Liver (tissue), 9 donors: ENCODE results near the gene SYCN. TPM values are rescaled to one million over a fixed set of nuclear protein-coding genes. Genes with fewer than 3 reads are reported as not detected.

Experiments used
- DNase-seq: peaks from one replicate; pipeline ENCODE4 v3.0.0-alpha.2; 2017; ENCODE audit warnings: low spot score
- H3K27ac ChIP-seq, 2 donors: one replicate each; pipeline ENCODE4 v1.7.0; 2013; ENCODE audit warnings: inconsistent platforms in 2 of 2, low read length in 2 of 2, control low read depth in 1 of 2, low read depth in 1 of 2, mild to moderate bottlenecking in 1 of 2
- H3K27me3 ChIP-seq, 4 donors: one replicate each; pipeline versions ENCODE4 v1.6.1 to v1.7.0; 2013; ENCODE audit warnings: low read length in 3 of 4, inconsistent platforms in 1 of 4, mild to moderate bottlenecking in 1 of 4, moderate library complexity in 1 of 4; ENCODE audit not compliant: control insufficient read depth in 4 of 4, insufficient read depth in 4 of 4
- H3K36me3 ChIP-seq, 4 donors: one replicate each; pipeline versions ENCODE4 v1.6.1 to v1.7.0; 2013; ENCODE audit warnings: low read length in 3 of 4, mild to moderate bottlenecking in 3 of 4, low read depth in 1 of 4, moderate library complexity in 1 of 4; ENCODE audit not compliant: control insufficient read depth in 4 of 4, insufficient read depth in 3 of 4
- H3K4me1 ChIP-seq, 4 donors: one replicate each; pipeline versions ENCODE4 v1.6.1 to v1.7.0; 2013; ENCODE audit warnings: low read length in 3 of 4, mild to moderate bottlenecking in 3 of 4, moderate library complexity in 1 of 4; ENCODE audit not compliant: control insufficient read depth in 4 of 4, insufficient read depth in 4 of 4
- H3K4me3 ChIP-seq, 3 donors: one replicate each; pipeline versions ENCODE4 v1.6.1 to v1.7.0; 2013; ENCODE audit warnings: low read length in 3 of 3, control low read depth in 1 of 3, low read depth in 1 of 3, mild to moderate bottlenecking in 1 of 3
- H3K9ac ChIP-seq, 2 donors: one replicate each; pipeline ENCODE4 v1.7.0; 2013; ENCODE audit warnings: low read length in 2 of 2, mild to moderate bottlenecking in 2 of 2, moderate library complexity in 2 of 2, control low read depth in 1 of 2, low read depth in 1 of 2
- H3K9me3 ChIP-seq, 4 donors: one replicate each; pipeline versions ENCODE4 v1.6.1 to v1.7.0; 2013; ENCODE audit warnings: low read length in 3 of 4; ENCODE audit not compliant: control insufficient read depth in 4 of 4
- EGR1 ChIP-seq, 2 donors: IDR thresholded peaks; 2 replicates each; pipeline ENCODE4 v1.6.1; 2016 to 2018; ENCODE audit warnings: antibody characterized with exemption in 2 of 2, low read depth in 2 of 2
- FOXA1 ChIP-seq: IDR thresholded peaks from 2 replicates; pipeline ENCODE4 v1.6.1; 2016; ENCODE audit warnings: antibody characterized with exemption
- FOXA2 ChIP-seq: IDR thresholded peaks from 2 replicates; pipeline ENCODE4 v1.6.1; 2016; ENCODE audit warnings: antibody characterized with exemption
- GABPA ChIP-seq, 2 donors: IDR thresholded peaks in 1 of 2; conservative IDR thresholded peaks in 1 of 2; 2 replicates each; pipeline ENCODE4 v1.6.1; 2016; ENCODE audit warnings: antibody characterized with exemption in 2 of 2, mild to moderate bottlenecking in 1 of 2, moderate library complexity in 1 of 2
- HNF4A ChIP-seq, 2 donors: conservative IDR thresholded peaks; 2 replicates each; pipeline ENCODE4 v1.6.1; 2016; ENCODE audit warnings: antibody characterized with exemption in 2 of 2, mild to moderate bottlenecking in 2 of 2
- HNF4G ChIP-seq: IDR thresholded peaks from 2 replicates; pipeline ENCODE4 v1.6.1; 2016; ENCODE audit warnings: antibody characterized with exemption
- NR2F2 ChIP-seq: IDR thresholded peaks from 2 replicates; pipeline ENCODE4 v1.6.1; 2016; ENCODE audit warnings: antibody characterized with exemption
- RXRA ChIP-seq, 2 donors: IDR thresholded peaks; 2 replicates each; pipeline ENCODE4 v1.6.1; 2017 to 2018; ENCODE audit warnings: antibody characterized with exemption in 2 of 2, mild to moderate bottlenecking in 1 of 2
- SP1 ChIP-seq: IDR thresholded peaks from 2 replicates; pipeline ENCODE4 v1.6.1; 2018; ENCODE audit warnings: antibody characterized with exemption, mild to moderate bottlenecking
- TAF1 ChIP-seq: conservative IDR thresholded peaks from 2 replicates; pipeline ENCODE4 v1.6.1; 2016; ENCODE audit warnings: antibody characterized with exemption, mild to moderate bottlenecking
- WGBS: extraction: QIAGEN DNeasy Blood & Tissue Kit; methylation state at CpG from one replicate; pipeline ENCODE4 v1.1.7; 2013; 5-methylcytosine and 5-hydroxymethylcytosine counted together
- polyA plus RNA-seq, 2 donors: library from polyadenylated mRNA; stranded (reverse) in 1 of 2; unstranded in 1 of 2; fragments of 200-250 nt in 1 of 2; fragments of >200 nt in 1 of 2; fragmentation: Nextera tagmentation in 1 of 2; extraction: Ambion mirVana in 1 of 2; gene quantifications; one replicate each; pipeline versions ENCODE4 v1.2.1 to v1.2.3, GENCODE V29; 2013 to 2015
- total RNA-seq, 2 donors: library from RNA; depleted of rRNA; stranded (reverse); fragments of >200 nt; gene quantifications; one replicate each; pipeline ENCODE4 v1.2.3, GENCODE V29; 2014
- TF ChIP-seq, protein P1 (sequence below): IDR thresholded peaks from 2 replicates; pipeline ENCODE4 v1.6.1; 2016; ENCODE audit warnings: antibody characterized with exemption
- TF ChIP-seq, protein P2 (sequence below): IDR thresholded peaks from 2 replicates; pipeline ENCODE4 v1.6.1; 2016; ENCODE audit warnings: antibody characterized with exemption
- TF ChIP-seq, protein P3 (sequence below): IDR thresholded peaks from 2 replicates; pipeline ENCODE4 v1.6.1; 2016; ENCODE audit warnings: antibody characterized with exemption
- TF ChIP-seq, protein P4 (sequence below): IDR thresholded peaks from 2 replicates; pipeline ENCODE4 v1.6.1; 2016; ENCODE audit warnings: antibody characterized with exemption, mild to moderate bottlenecking
- donor health status: healthy.
- donor health status: healthy.
- donor health status: healthy.
- donor health status: healthy.
- donor health status: healthy.

The SYCN gene
- total and polyA plus RNA-seq, 4 donors: not detected

DNA sequence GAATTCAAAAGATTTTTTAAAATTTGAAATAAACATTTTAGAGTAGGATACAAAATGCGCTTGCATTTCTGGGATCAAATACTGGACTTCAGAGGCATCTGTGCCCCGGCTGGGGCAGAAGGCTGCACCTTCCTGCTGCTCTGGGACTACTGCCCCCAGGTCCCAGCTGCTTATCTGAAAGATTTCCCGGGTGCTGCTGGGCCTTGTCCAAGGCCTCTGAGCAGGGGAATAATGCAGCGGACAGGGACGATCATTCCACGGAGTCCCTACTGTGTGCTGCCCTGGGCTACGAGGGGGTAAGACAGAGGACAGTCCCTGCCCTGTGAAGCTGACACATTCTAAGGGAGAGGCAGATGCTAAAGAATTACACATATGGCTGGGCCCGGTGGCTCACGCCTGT, 40.4 kb downstream of the SYCN start:
- TF ChIP-seq NR2F2 (no peak), SP1 (no peak), HNF4A (conservative IDR thresholded peaks at IDR 0.05) (no peak), FOXA2 (no peak), RXRA (IDR thresholded peaks at IDR 0.05) (no peak)
- TF ChIP-seq, protein P1, sequence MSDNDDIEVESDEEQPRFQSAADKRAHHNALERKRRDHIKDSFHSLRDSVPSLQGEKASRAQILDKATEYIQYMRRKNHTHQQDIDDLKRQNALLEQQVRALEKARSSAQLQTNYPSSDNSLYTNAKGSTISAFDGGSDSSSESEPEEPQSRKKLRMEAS: no peak
- Histone ChIP-seq H3K27ac (no peak overlapping the region), H3K4me3 (no peak overlapping the region), H3K36me3 (no peaks in the 10 kb centered on the region), H3K9ac (no peak overlapping the region), H3K27me3 (no peaks in the 10 kb centered on the region), H3K4me1 (peaks cover 6 to 33% (median 24%) of the 10 kb centered on the region in 4 donors), H3K9me3 (no peaks in the 10 kb centered on the region)
- DNase-seq: no peak
- WGBS: 82% methylated on average over 9 of the region's 9 CpGs

DNA sequence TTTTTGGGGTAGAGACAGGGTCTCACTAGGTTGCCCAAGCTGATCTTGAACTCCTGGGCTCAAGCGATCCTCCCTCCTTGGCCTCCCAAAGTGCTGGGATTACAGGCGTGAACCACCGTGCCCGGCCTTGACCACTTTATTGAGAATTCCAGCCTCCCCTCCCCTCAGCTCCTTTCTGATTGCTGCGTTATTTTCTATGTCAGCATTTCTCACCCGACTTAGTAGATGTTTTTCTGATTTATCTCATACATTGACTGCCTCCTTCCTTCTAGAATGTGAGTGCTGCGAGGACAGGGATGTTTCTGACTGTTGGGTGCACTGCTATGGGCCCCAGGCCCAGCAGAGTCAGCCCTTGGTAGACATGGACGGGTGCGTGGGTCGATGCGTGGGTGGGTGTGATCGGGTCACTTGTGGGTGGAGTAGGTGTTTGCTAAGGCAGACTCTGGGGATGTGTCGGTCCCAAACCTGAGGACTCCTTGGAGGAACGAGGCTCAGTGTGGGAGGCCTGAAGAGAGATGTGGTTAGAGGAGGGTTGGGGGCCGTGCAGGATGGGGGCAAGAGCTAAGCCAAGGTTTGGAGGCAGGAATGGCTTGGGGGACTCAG, 41.5 kb downstream of the SYCN start:
- TF ChIP-seq, protein P2, sequence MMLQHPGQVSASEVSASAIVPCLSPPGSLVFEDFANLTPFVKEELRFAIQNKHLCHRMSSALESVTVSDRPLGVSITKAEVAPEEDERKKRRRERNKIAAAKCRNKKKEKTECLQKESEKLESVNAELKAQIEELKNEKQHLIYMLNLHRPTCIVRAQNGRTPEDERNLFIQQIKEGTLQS: no peak
- TF ChIP-seq HNF4G (no peak), NR2F2 (no peak), RXRA (IDR thresholded peaks at IDR 0.05) (no peak), GABPA (IDR thresholded peaks at IDR 0.05 in 1 of 2, conservative IDR thresholded peaks at IDR 0.05 in 1 of 2) (no peak), EGR1 (IDR thresholded peaks at IDR 0.05; ENCODE audit: low read depth in 2 of 2) (no peak), FOXA1 (no peak)
- TF ChIP-seq, protein P1: no peak
- TF ChIP-seq, protein P3, sequence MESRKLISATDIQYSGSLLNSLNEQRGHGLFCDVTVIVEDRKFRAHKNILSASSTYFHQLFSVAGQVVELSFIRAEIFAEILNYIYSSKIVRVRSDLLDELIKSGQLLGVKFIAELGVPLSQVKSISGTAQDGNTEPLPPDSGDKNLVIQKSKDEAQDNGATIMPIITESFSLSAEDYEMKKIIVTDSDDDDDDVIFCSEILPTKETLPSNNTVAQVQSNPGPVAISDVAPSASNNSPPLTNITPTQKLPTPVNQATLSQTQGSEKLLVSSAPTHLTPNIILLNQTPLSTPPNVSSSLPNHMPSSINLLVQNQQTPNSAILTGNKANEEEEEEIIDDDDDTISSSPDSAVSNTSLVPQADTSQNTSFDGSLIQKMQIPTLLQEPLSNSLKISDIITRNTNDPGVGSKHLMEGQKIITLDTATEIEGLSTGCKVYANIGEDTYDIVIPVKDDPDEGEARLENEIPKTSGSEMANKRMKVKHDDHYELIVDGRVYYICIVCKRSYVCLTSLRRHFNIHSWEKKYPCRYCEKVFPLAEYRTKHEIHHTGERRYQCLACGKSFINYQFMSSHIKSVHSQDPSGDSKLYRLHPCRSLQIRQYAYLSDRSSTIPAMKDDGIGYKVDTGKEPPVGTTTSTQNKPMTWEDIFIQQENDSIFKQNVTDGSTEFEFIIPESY: no peak
- H3K9ac ChIP-seq: no peak overlapping the region
- H3K27ac ChIP-seq: no peak overlapping the region
- no peaks in the 10 kb centered on the region for H3K27me3 ChIP-seq
- H3K4me1 ChIP-seq: peaks cover 6 to 40% (median 31%) of the 10 kb centered on the region in 4 donors
- no peaks in the 10 kb centered on the region for H3K9me3 ChIP-seq
- 86% methylated on average over 15 of the region's 15 CpGs for WGBS
- H3K4me3 ChIP-seq: no peak overlapping the region
- H3K36me3 ChIP-seq: no peaks in the 10 kb centered on the region
- no peak for DNase-seq

DNA sequence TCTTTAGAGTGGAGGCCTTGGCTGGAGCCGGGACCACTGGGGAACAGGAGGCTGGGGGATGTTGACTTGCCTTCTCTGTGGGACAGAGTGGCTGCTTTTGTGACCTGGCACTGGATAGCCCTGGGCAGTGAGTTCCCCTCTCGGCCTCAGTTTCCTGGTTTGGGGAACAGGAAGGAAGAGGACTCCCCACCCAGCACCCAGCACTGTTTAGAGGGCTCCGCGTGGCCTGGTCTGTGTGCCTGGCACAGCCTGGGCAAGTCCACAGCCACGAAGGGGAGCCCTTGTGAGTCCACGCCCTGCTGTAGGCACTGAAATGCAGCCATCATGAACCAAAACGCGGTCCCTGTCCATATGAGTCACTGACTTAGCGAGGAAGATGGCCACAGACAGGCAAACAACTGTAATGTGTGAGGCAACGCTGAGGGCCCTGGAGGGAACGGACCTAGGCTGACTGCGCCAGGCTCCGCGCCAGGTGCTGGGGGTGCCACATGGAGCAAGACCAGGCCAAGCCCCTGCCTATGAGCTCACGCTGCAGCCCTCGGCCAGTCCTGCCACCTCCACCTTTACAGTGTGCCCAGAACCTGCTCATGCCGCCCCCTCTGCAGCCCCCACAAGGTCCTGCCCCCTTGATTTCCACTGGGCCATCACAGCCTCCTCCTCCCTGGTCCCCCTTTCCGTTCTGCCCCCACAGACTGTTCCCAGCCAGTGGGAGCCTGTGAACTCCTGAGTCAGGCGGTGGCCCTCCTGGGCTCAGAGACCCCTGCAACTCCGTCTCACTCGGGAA, 43.0 kb downstream of the SYCN start:
- Histone ChIP-seq H3K27ac (no peak overlapping the region), H3K4me3 (no peak overlapping the region), H3K9ac (no peak overlapping the region), H3K27me3 (no peaks in the 10 kb centered on the region), H3K36me3 (no peaks in the 10 kb centered on the region), H3K9me3 (no peaks in the 10 kb centered on the region), H3K4me1 (peaks cover 15 to 39% (median 35%) of the 10 kb centered on the region in 4 donors)
- DNase-seq: no peak
- TF ChIP-seq, protein P2: no peak
- TF ChIP-seq EGR1 (IDR thresholded peaks at IDR 0.05; ENCODE audit: low read depth in 2 of 2) (no peak), TAF1 (no peak), SP1 (no peak)
- TF ChIP-seq, protein P4, sequence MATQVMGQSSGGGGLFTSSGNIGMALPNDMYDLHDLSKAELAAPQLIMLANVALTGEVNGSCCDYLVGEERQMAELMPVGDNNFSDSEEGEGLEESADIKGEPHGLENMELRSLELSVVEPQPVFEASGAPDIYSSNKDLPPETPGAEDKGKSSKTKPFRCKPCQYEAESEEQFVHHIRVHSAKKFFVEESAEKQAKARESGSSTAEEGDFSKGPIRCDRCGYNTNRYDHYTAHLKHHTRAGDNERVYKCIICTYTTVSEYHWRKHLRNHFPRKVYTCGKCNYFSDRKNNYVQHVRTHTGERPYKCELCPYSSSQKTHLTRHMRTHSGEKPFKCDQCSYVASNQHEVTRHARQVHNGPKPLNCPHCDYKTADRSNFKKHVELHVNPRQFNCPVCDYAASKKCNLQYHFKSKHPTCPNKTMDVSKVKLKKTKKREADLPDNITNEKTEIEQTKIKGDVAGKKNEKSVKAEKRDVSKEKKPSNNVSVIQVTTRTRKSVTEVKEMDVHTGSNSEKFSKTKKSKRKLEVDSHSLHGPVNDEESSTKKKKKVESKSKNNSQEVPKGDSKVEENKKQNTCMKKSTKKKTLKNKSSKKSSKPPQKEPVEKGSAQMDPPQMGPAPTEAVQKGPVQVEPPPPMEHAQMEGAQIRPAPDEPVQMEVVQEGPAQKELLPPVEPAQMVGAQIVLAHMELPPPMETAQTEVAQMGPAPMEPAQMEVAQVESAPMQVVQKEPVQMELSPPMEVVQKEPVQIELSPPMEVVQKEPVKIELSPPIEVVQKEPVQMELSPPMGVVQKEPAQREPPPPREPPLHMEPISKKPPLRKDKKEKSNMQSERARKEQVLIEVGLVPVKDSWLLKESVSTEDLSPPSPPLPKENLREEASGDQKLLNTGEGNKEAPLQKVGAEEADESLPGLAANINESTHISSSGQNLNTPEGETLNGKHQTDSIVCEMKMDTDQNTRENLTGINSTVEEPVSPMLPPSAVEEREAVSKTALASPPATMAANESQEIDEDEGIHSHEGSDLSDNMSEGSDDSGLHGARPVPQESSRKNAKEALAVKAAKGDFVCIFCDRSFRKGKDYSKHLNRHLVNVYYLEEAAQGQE: no peak
- WGBS: 86% methylated on average over 21 of the region's 21 CpGs
